Endothelial cell of umbilical vein (primary cell): Measurements from ENCODE around the gene IFT52. TPM values are rescaled to one million over a fixed set of nuclear protein-coding genes. Genes with fewer than 3 reads are reported as not detected.

Experiments used
- BruUV-seq: library from RNA; stranded (reverse); fragments of 400-500 nt; replicated peaks from 2 replicates; lab custom pipeline; 2021; lab: Mats Ljungman, UMichigan
- CTCF ChIA-PET: fragments of 300-600, 350-600 bp; sonication (Branson Sonifier 250); formaldehyde crosslinking; loops from one replicate; lab custom pipeline; 2021; ENCODE audit warnings: antibody characterized with exemption, inconsistent platforms; lab: Charles Lee
- POLR2A ChIA-PET: fragments of 300-600, 350-600 bp; sonication (Branson Sonifier 250); formaldehyde crosslinking; loops from one replicate; lab custom pipeline; 2021; ENCODE audit warnings: antibody characterized with exemption, inconsistent platforms; lab: Charles Lee
- DNase-seq: peaks from one replicate; pipeline ENCODE4 v3.0.0-alpha.2; 2011; ENCODE audit warnings: low read depth, low spot score
- FAIRE-seq: peaks from 2 replicates; lab custom pipeline; 2011; peaks lifted over from hg19 to GRCh38; lab: Jason Lieb, UNC
- H2AFZ ChIP-seq: 2 replicates; pipeline ENCODE4 v1.6.0; 2012; ENCODE audit warnings: low read depth, low read length, control low read depth, inconsistent platforms
- H3K27ac ChIP-seq: 2 replicates; pipeline ENCODE4 v1.5.1; 2011; ENCODE audit warnings: low read depth, mild to moderate bottlenecking, control low read depth, low read length, moderate library complexity; ENCODE audit not compliant: insufficient read depth
- H3K27me3 ChIP-seq, 2 experiments: 2 replicates each; pipeline versions ENCODE4 v1.6.0 to v1.6.1; 2011; ENCODE audit warnings: low read length in 2 of 2, mixed read lengths in 1 of 2; ENCODE audit not compliant: control insufficient read depth in 2 of 2, insufficient read depth in 2 of 2
- H3K36me3 ChIP-seq, 2 experiments: 2 replicates in 1 of 2; 3 replicates in 1 of 2; pipeline ENCODE4 v1.5.1; 2011; ENCODE audit warnings: low read length in 2 of 2, mild to moderate bottlenecking in 1 of 2, moderate library complexity in 1 of 2; ENCODE audit not compliant: control insufficient read depth in 2 of 2, insufficient read depth in 2 of 2; ENCODE audit errors: extremely low read depth in 1 of 2
- H3K4me1 ChIP-seq: 3 replicates; pipeline ENCODE4 v1.5.1; 2011; ENCODE audit warnings: mild to moderate bottlenecking, low read length; ENCODE audit not compliant: control insufficient read depth, insufficient read depth; ENCODE audit errors: extremely low read depth
- H3K4me2 ChIP-seq: 2 replicates; pipeline ENCODE4 v1.6.1; 2011; ENCODE audit warnings: low read length, control low read depth, mixed read lengths; ENCODE audit not compliant: insufficient read depth
- H3K4me3 ChIP-seq, 3 experiments: fragments of 200-600 bp in 1 of 3; sonication (generic), shearing (Covaris generic) in 1 of 3; replicated peaks in 1 of 3; 2 replicates each; pipeline ENCODE4 v1.5.1; 2011 to 2016; ENCODE audit warnings: control low read depth in 3 of 3, low read length in 3 of 3, mild to moderate bottlenecking in 2 of 3, inconsistent platforms in 1 of 3, low read depth in 1 of 3, moderate library complexity in 1 of 3; ENCODE audit not compliant: insufficient read depth in 1 of 3
- H3K79me2 ChIP-seq: 2 replicates; pipeline ENCODE4 v1.6.0; 2012; ENCODE audit warnings: low read length, inconsistent platforms; ENCODE audit not compliant: control insufficient read depth, insufficient read depth
- H3K9ac ChIP-seq: replicated peaks from 2 replicates; pipeline ENCODE3; 2011; ENCODE audit warnings: low read length, control low read depth; ENCODE audit not compliant: insufficient read depth; ENCODE audit errors: extremely low read depth
- H3K9me1 ChIP-seq: replicated peaks from 3 replicates; pipeline ENCODE4 v1.6.0; 2011; ENCODE audit warnings: mild to moderate bottlenecking, low read length; ENCODE audit not compliant: control insufficient read depth, insufficient read depth; ENCODE audit errors: extremely low read depth
- H3K9me3 ChIP-seq: replicated peaks from 2 replicates; pipeline ENCODE4 v1.5.1; 2012; ENCODE audit warnings: low read length, inconsistent platforms; ENCODE audit not compliant: control insufficient read depth, insufficient read depth
- H4K20me1 ChIP-seq: replicated peaks from 2 replicates; pipeline ENCODE3; 2011; ENCODE audit warnings: mild to moderate bottlenecking, low read length; ENCODE audit not compliant: control insufficient read depth, insufficient read depth; ENCODE audit errors: extremely low read depth
- MYC ChIP-seq: IDR thresholded peaks from one replicate; pipeline ENCODE4 v1.6.1; 2011; ENCODE audit warnings: mild to moderate bottlenecking, low read depth, low read length
- POLR2AphosphoS5 ChIP-seq: IDR thresholded peaks from 2 replicates; pipeline ENCODE4 v1.6.1; 2012; ENCODE audit warnings: low read depth, mild to moderate bottlenecking, control low read depth, low read length, moderate library complexity; ENCODE audit not compliant: insufficient read depth
- dilution Hi-C: fragments of 300-500 bp; cut with MboI; formaldehyde crosslinking; loops from one replicate; pipeline ENCODE4 v1.15.0; 2019; ENCODE audit warnings: low sequenced_read_pairs; ENCODE audit not compliant: extremely low pct_ligation_motif_present
- intact Hi-C: fragments of 100-400 bp; cut with micrococcal nuclease; formaldehyde crosslinking; loops from one replicate; pipeline ENCODE4 v1.10.0; 2022
- polyA plus RNA-seq, 4 experiments: library from polyadenylated mRNA; depleted of rRNA in 3 of 4; stranded (reverse) in 3 of 4; unstranded in 1 of 4; fragments of >200 nt; gene quantifications; 2 replicates each; pipeline versions ENCODE4 v1.2.1 to v1.2.3, GENCODE V29; 2011 to 2012; ENCODE audit warnings: missing spikeins in 1 of 4
- total RNA-seq: library from RNA; stranded (reverse); gene quantifications from 2 replicates; pipeline ENCODE4 v1.2.3, GENCODE V29; 2021
- TF ChIP-seq, protein P1 (sequence below): IDR thresholded peaks from 2 replicates; pipeline ENCODE4 v1.6.1; 2011; ENCODE audit not compliant: insufficient read depth, insufficient read length

Gene IFT52
- total and polyA plus RNA-seq, 2 donors (not counting 3 experiments of a cell fraction or from before 2014, with no cell fraction given), result 30.0 to 33.4 TPM

DNA sequence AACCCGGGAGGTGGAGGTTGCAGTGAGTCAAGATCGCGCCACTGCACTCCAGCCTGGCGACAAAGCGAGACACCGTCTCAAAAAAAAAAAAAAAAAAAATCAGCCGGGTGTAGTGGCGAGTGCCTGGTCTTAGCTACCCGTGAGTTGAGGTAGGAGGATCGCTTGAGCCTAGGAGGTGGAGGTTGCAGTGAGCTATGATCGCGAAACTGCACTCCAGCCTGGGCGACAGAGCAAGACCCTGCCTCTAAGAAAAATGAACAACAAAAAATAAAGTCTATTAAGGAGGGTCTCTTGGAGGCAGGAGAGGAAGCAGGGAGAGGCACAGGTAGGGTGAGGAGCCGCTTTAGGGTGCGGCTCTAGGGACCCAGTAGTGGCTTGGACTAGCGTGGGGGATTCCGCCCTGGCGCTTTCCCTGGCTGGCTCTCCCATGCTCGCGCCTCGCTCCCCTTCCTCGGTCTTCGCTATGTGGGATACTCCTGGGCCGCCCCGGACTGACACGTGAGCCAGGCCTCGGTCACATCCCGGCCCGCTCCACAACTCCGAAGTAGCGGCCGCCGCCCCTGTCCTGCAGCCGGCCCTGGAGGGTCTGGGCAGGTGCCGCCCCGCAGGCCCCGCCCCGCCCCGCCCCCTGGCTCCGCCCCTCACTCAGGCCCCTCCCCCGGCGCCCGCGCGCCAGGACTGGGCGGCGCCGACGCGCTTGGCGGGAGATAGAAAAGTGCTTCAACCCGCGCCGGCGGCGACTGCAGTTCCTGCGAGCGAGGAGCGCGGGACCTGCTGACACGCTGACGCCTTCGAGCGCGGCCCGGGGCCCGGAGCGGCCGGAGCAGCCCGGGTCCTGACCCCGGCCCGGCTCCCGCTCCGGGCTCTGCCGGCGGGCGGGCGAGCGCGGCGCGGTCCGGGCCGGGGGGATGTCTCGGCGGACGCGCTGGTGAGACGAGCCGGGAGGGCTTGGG is 75.9 kb downstream of the IFT52 start, which contains the start of gene MYBL2:
TSS of gene MYBL2 (plus strand) at position 739 of the 953 bp plus-strand sequence. CDS start at position 909, 170 bp downstream.
- dilution Hi-C loops, result no loop called here

More for the DNA sequence above, 75.9 kb downstream of the IFT52 start, which contains the start of gene MYBL2:
- POLR2A ChIA-PET, result interaction anchor here (0.7 kb wide), 1 partner anchor 16 kb away, joined by 3 read pairs; no protein-coding TSS in a partner anchor
- no peaks in the 10 kb centered on the region for H3K9me3 ChIP-seq
- TF ChIP-seq, protein P1, sequence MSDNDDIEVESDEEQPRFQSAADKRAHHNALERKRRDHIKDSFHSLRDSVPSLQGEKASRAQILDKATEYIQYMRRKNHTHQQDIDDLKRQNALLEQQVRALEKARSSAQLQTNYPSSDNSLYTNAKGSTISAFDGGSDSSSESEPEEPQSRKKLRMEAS, result peak; percentile 72
- peak; percentile 48 for TF ChIP-seq POLR2AphosphoS5
- TF ChIP-seq MYC, result no peak
- H3K4me2 ChIP-seq, result peak within 1 kb of the TSS; percentile 49
- CTCF ChIA-PET, result interaction anchor here (0.7 kb wide), 2 partner anchors 36 to 1066 kb away, joined by 3 read pairs; no protein-coding TSS in a partner anchor
- intact Hi-C loops, result loop anchor here (2.0 to 10.0 kb wide), 3 partner anchors 76 to 248 kb away; partner anchors contain the start of genes IFT52, SRSF6 and TOX2
- H3K27me3 ChIP-seq, result peaks cover 0 to 7% of the 10 kb centered on the region in 2 experiments
- peak within 1 kb of the TSS; percentile 59 for H3K9ac ChIP-seq
- H3K9me1 ChIP-seq, result no peaks in the 10 kb centered on the region
- no peaks in the 10 kb centered on the region for H4K20me1 ChIP-seq
- peak within 1 kb of the TSS; percentile 14 for H3K27ac ChIP-seq
- H2AFZ ChIP-seq, result peak within 1 kb of the TSS; percentile 98
- H3K4me3 ChIP-seq, result peak within 1 kb of the TSS; percentile 35 to 47 (median 43)
- no peaks in the 10 kb centered on the region for H3K36me3 ChIP-seq
- peaks cover 25% of the 10 kb centered on the region for H3K79me2 ChIP-seq
- DNase-seq (peak; percentile 48), FAIRE-seq (peak; percentile 84)
- peaks cover 15% of the 10 kb centered on the region for H3K4me1 ChIP-seq
- no TSS peak for BruUV-seq
